ENCODE data around the gene C4B.
"Not testable (repeated sequence)": the region's sequence is repeated elsewhere in the genome, so short reads cannot be mapped to it uniquely, and the experiment has no call there.

- not testable (repeated sequence) for TF ChIP-seq CTCF (IDR thresholded peaks at IDR 0.05; ENCODE audit: borderline replicate concordance, extremely low read depth, low read length, poor library complexity, severe bottlenecking); EZH2 (IDR thresholded peaks at IDR 0.05; ENCODE audit: borderline replicate concordance, low read depth, low read length, severe bottlenecking)
Observed at GRCh38 chr6:32029553-32029952, 15.0 kb downstream of the C4B start.
